Esophagus muscularis mucosa (tissue), 4 donors: Measurements from ENCODE around the gene TMEM81. TPM values are rescaled to one million over a fixed set of nuclear protein-coding genes. Genes with fewer than 3 reads are reported as not detected.

Source experiments
- DNase-seq: peaks from one replicate; pipeline ENCODE4 v3.0.0-alpha.2; 2017; ENCODE audit errors: extremely low spot score
- H3K27ac ChIP-seq, 4 donors: fragments of 200-600 bp; sonication (generic); replicated peaks in 1 of 4; 1 replicate in 3 of 4; 2 replicates in 1 of 4; pipeline ENCODE4 v1.5.1; 2016 to 2019; ENCODE audit warnings: mild to moderate bottlenecking in 1 of 4
- H3K27me3 ChIP-seq, 4 donors: fragments of 200-600 bp; sonication (generic); one replicate each; pipeline versions ENCODE4 v1.5.1 to v1.6.0; 2016 to 2019
- H3K36me3 ChIP-seq, 4 donors: fragments of 200-600 bp; sonication (generic); one replicate each; pipeline ENCODE4 v1.5.1; 2016 to 2019
- H3K4me1 ChIP-seq, 4 donors: fragments of 200-600 bp; sonication (generic); one replicate each; pipeline ENCODE4 v1.5.1; 2016 to 2019
- H3K4me3 ChIP-seq, 4 donors: fragments of 200-600 bp; sonication (generic); 1 replicate in 2 of 4; 2 replicates in 2 of 4; pipeline ENCODE4 v1.5.1; 2016 to 2019; ENCODE audit warnings: mild to moderate bottlenecking in 4 of 4, moderate library complexity in 1 of 4
- H3K9me3 ChIP-seq, 4 donors: fragments of 200-600 bp; sonication (generic); 1 replicate in 3 of 4; 2 replicates in 1 of 4; pipeline ENCODE4 v1.5.1; 2016 to 2019
- EP300 ChIP-seq: sonication (generic); formaldehyde crosslinking; IDR thresholded peaks from one replicate; pipeline ENCODE4 v1.6.1; 2017; ENCODE audit warnings: antibody characterized with exemption
- POLR2A ChIP-seq: fragments of 450-650 bp; IDR thresholded peaks from one replicate; pipeline ENCODE4 v1.6.1; 2017; ENCODE audit warnings: antibody characterized with exemption, moderate library complexity, mild to moderate bottlenecking, low read depth
- POLR2AphosphoS5 ChIP-seq, 2 donors: sonication (generic); formaldehyde crosslinking; IDR thresholded peaks; one replicate each; pipeline ENCODE4 v1.6.1; 2017; ENCODE audit warnings: antibody characterized with exemption in 2 of 2
- WGBS: methylation state at CpG from one replicate; pipeline ENCODE4 v1.1.5; 2018; 5-methylcytosine and 5-hydroxymethylcytosine counted together
- intact Hi-C: fragments of 100-400 bp; cut with DNase I; formaldehyde crosslinking; loops from one replicate; pipeline ENCODE4 v1.15.1; 2023
- total RNA-seq, 4 donors: library from RNA; depleted of rRNA; stranded (reverse); fragments of >200 nt; gene quantifications; one replicate each; pipeline versions ENCODE4 v1.1.0 to v1.2.1, GENCODE V29; 2016
- TF ChIP-seq, protein P1 (sequence below), 3 experiments: fragments of 200-600 bp in 2 of 3; fragments of 450-650 bp in 1 of 3; sonication (generic) in 2 of 3; IDR thresholded peaks; one replicate each; pipeline ENCODE4 v1.5.1; 2017 to 2019; ENCODE audit warnings: antibody characterized with exemption in 3 of 3, mild to moderate bottlenecking in 2 of 3, moderate library complexity in 1 of 3

The TMEM81 gene, protein sequence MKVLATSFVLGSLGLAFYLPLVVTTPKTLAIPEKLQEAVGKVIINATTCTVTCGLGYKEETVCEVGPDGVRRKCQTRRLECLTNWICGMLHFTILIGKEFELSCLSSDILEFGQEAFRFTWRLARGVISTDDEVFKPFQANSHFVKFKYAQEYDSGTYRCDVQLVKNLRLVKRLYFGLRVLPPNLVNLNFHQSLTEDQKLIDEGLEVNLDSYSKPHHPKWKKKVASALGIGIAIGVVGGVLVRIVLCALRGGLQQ
- 1 to 10 TPM in 3 of 4 donors, under 1 TPM in 1; 0.99 to 2.1 (median 1.2) TPM for total RNA-seq

DNA sequence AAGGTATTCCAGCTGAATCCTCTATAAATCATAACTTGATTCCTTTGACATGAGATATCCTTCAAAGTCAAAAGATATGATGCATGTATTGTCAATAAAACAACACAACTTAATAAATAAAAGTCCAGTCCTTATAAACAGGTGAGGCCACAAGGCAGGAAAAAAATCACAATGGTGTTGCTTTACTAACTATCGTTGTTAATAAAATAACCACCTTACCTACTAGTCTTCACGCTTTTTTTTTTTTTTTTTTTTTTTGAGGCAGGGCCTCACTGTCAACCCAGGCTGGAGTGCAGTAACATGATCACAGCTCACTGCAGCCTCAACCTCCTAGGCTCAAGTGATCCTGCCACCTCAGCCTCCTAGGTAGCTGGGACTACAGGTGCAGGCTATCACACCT, at the start of gene TMEM81:
TSS of gene TMEM81 (minus strand) at position 101 of the 400 bp plus-strand sequence. CDS start 140 bp downstream, outside the sequence.
- H3K36me3 ChIP-seq = peaks cover 34 to 74% (median 55%) of the 10 kb centered on the region in 4 donors
- H3K4me3 ChIP-seq = no peak within 1 kb of the TSS
- no peaks in the 10 kb centered on the region for H3K27me3 ChIP-seq
- no peak within 1 kb of the TSS for H3K27ac ChIP-seq
- WGBS = 97% methylated on average over 2 of the region's 2 CpGs
- H3K4me1 ChIP-seq = no peaks in the 10 kb centered on the region
- no peak for DNase-seq
- TF ChIP-seq, protein P1, sequence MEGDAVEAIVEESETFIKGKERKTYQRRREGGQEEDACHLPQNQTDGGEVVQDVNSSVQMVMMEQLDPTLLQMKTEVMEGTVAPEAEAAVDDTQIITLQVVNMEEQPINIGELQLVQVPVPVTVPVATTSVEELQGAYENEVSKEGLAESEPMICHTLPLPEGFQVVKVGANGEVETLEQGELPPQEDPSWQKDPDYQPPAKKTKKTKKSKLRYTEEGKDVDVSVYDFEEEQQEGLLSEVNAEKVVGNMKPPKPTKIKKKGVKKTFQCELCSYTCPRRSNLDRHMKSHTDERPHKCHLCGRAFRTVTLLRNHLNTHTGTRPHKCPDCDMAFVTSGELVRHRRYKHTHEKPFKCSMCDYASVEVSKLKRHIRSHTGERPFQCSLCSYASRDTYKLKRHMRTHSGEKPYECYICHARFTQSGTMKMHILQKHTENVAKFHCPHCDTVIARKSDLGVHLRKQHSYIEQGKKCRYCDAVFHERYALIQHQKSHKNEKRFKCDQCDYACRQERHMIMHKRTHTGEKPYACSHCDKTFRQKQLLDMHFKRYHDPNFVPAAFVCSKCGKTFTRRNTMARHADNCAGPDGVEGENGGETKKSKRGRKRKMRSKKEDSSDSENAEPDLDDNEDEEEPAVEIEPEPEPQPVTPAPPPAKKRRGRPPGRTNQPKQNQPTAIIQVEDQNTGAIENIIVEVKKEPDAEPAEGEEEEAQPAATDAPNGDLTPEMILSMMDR (IDR thresholded peaks at IDR 0.05) = no peak
- no peak for TF ChIP-seq POLR2AphosphoS5 (IDR thresholded peaks at IDR 0.05)
- no peak for TF ChIP-seq POLR2A
- intact Hi-C loops = no loop called here
- H3K9me3 ChIP-seq = no peaks in the 10 kb centered on the region

DNA sequence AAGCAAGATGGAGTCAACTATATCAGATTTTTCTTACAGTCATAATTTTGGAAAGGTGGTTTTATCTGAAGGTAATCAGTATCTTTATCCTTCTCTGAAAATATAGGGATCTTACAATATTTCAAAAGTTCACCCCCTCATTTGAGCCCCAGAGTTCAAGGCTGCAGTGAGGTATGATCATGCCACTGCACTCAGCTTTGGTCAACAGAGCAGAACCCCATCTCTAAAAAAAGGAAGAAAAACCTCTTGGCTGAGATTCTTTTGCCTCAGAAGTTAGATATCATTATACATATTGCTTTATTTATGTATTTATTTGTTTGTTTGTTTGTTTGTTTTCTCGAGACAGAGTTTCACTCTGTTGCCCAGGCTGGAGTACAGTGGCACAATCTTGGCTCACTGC, 49.0 kb upstream of the TMEM81 start:
- Histone ChIP-seq H3K36me3 (no peaks in the 10 kb centered on the region), H3K4me1 (no peaks in the 10 kb centered on the region), H3K27ac (no peak overlapping the region), H3K9me3 (no peaks in the 10 kb centered on the region), H3K4me3 (no peak overlapping the region), H3K27me3 (no peaks in the 10 kb centered on the region)
- intact Hi-C loops = loop anchor here (5.0 kb wide), 1 partner anchor 119 kb away; no protein-coding TSS in a partner anchor
- WGBS = 53% methylated on average over 1 of the region's 1 CpG
- DNase-seq = no peak
- TF ChIP-seq EP300 = no peak
- no peak for TF ChIP-seq POLR2A

DNA sequence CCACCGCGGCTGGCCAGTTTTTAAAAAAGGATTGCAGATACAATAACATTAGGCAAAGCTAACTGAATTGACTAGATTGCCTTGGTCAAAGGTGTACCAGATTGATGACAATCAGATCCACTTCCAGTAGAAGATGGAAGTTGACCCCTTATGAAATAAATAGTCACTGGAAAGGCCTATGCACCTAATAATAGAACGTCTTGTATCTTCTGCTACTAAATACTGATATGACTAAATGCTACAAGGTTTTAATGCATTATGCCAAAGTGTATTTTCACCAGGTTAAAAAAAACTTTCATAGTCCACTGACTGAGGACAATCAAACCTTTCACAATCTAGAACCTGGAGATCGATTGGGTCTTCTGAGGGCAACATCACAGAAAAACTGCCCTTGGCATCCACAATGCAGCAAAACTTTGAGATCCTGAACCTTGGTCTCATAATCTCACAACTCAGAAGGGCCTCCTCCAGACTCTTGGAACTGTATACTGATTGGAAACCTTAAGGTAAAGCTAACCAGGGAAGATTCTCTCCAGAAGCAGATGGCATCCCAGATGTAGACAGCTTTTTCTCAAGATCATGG, 45.3 kb upstream of the TMEM81 start:
- 90% methylated on average over 4 of the region's 4 CpGs for WGBS
- intact Hi-C loops = loop anchor here (5.0 kb wide), 1 partner anchor 123 kb away; no protein-coding TSS in a partner anchor
- Histone ChIP-seq H3K27me3 (no peaks in the 10 kb centered on the region), H3K27ac (no peak overlapping the region), H3K4me3 (no peak overlapping the region), H3K4me1 (no peaks in the 10 kb centered on the region), H3K36me3 (no peaks in the 10 kb centered on the region), H3K9me3 (no peaks in the 10 kb centered on the region)
- DNase-seq = no peak
- TF ChIP-seq, protein P1 (IDR thresholded peaks at IDR 0.05) = no peak
- TF ChIP-seq EP300 (no peak), POLR2AphosphoS5 (IDR thresholded peaks at IDR 0.05) (no peak), POLR2A (no peak)

DNA sequence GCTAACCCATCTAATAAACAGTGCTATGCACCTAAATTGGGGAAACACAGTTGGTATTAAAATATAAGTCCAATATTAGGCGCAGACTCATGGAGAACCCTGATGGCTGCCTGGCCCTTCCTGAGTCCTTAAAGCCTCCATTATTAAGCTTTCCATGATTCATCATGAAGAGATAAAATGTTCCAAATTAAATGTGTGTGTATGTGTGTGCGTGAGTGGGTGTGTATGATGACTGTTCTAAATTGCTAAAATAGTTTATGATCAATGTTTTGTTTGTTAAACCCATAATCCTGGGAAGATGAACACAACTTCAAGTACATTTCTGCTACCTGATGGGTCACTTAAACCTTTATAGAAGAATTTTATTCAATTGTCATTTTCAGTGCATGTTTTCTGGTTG, 43.8 kb upstream of the TMEM81 start:
- no peak for DNase-seq
- H3K27me3 ChIP-seq = no peaks in the 10 kb centered on the region
- TF ChIP-seq POLR2AphosphoS5 (IDR thresholded peaks at IDR 0.05) = no peak
- no peak for TF ChIP-seq POLR2A
- TF ChIP-seq, protein P1 (IDR thresholded peaks at IDR 0.05) = no peak
- TF ChIP-seq EP300 = no peak
- 91% methylated on average over 2 of the region's 2 CpGs for WGBS
- H3K36me3 ChIP-seq = no peaks in the 10 kb centered on the region
- no peak overlapping the region for H3K4me3 ChIP-seq
- intact Hi-C loops = no loop called here
- H3K9me3 ChIP-seq = no peaks in the 10 kb centered on the region
- H3K27ac ChIP-seq = no peak overlapping the region
- peaks cover under 1 to 3% (median 1%) of the 10 kb centered on the region in 4 donors for H3K4me1 ChIP-seq

DNA sequence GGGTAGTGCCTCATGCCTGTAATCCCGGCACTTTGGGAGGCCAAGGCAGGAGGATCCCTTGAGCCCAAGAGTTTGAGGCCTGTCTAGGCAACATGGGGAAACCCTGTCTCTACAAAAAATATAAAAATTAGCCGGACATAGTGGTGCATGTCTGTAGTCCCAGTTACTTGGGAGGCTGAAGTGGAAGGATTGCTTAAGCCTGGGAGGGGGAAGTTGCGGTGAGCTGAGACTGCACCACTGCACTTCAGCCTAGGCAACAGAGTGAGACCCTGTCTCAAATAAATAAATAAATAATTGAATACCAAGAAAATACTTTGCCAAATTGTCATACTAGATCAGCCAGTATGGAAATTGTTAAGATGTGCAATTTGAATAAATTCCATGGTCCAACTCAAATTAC, 43.4 kb upstream of the TMEM81 start:
- H3K36me3 ChIP-seq = no peaks in the 10 kb centered on the region
- TF ChIP-seq POLR2AphosphoS5 (IDR thresholded peaks at IDR 0.05) (no peak), EP300 (no peak)
- TF ChIP-seq, protein P1 (IDR thresholded peaks at IDR 0.05) = no peak
- intact Hi-C loops = no loop called here
- 94% methylated on average over 3 of the region's 3 CpGs for WGBS
- H3K27me3 ChIP-seq = no peaks in the 10 kb centered on the region
- H3K27ac ChIP-seq = no peak overlapping the region
- H3K4me1 ChIP-seq = peaks cover 5 to 7% (median 6%) of the 10 kb centered on the region in 4 donors
- H3K9me3 ChIP-seq = no peaks in the 10 kb centered on the region
- no peak overlapping the region for H3K4me3 ChIP-seq
- DNase-seq = no peak
